Right lobe of liver (tissue), 6 donors: Measurements from ENCODE around the gene ABCA6. TPM values are rescaled to one million over a fixed set of nuclear protein-coding genes. Genes with fewer than 3 reads are reported as not detected.
"Not testable (repeated sequence)": the region's sequence is repeated elsewhere in the genome, so short reads cannot be mapped to it uniquely, and the experiment has no call there.

ENCODE experiments used
- ATAC-seq, 4 donors: fragments of 200-7000 bp; cut with Tn5 transposase; one replicate each; pipeline ENCODE4 v1.9.1; 2020; ENCODE audit warnings: mild to moderate bottlenecking in 4 of 4, moderate library complexity in 4 of 4
- DNase-seq, 3 donors: peaks; one replicate each; pipeline ENCODE4 v3.0.0-alpha.2; 2020
- H3K27ac ChIP-seq, 3 donors: fragments of 200-600 bp; one replicate each; pipeline ENCODE4 v1.8.0; 2022
- H3K27me3 ChIP-seq, 2 donors: fragments of 200-600 bp; one replicate each; pipeline ENCODE4 v1.8.0; 2022
- H3K36me3 ChIP-seq, 4 donors: fragments of 200-600 bp; sonication (generic) in 1 of 4; one replicate each; pipeline versions ENCODE4 v1.5.1 to v1.8.0; 2017 to 2022; ENCODE audit warnings: control low read depth in 1 of 4
- H3K4me1 ChIP-seq, 4 donors: fragments of 200-600 bp; sonication (generic) in 1 of 4; one replicate each; pipeline versions ENCODE4 v1.5.1 to v1.8.0; 2017 to 2022; ENCODE audit warnings: control low read depth in 1 of 4
- H3K4me3 ChIP-seq, 3 donors: fragments of 200-600 bp; one replicate each; pipeline ENCODE4 v1.8.0; 2022
- H3K9me3 ChIP-seq, 4 donors: fragments of 200-600 bp; sonication (generic) in 1 of 4; one replicate each; pipeline versions ENCODE4 v1.5.1 to v1.8.0; 2017 to 2022; ENCODE audit warnings: control low read depth in 1 of 4
- POLR2A ChIP-seq: fragments of 450-650 bp; IDR thresholded peaks from one replicate; pipeline ENCODE4 v1.6.1; 2017; ENCODE audit warnings: antibody characterized with exemption, mild to moderate bottlenecking
- WGBS: methylation state at CpG from one replicate; pipeline ENCODE4 v1.1.6; 2018; ENCODE audit warnings: low coverage, low lambda C conversion rate; ENCODE audit not compliant: insufficient coverage; ENCODE audit errors: missing lambda C conversion rate; 5-methylcytosine and 5-hydroxymethylcytosine counted together
- intact Hi-C, 2 donors: fragments of 100-400 bp; cut with DNase I; formaldehyde crosslinking; loops; one replicate each; pipeline versions ENCODE4 v1.11.2 to v1.14.1; 2022
- total RNA-seq, 6 experiments: library from RNA; depleted of rRNA in 2 of 6; stranded (reverse); fragments of >200 nt in 2 of 6; fragmentation: NEBNext Ultra II Directional in 3 of 6; extraction: Animal tissue kit (Norgen Biotek cat#: 25700) in 3 of 6; gene quantifications; one replicate each; pipeline versions ENCODE4 v1.1.0 to v1.2.4, GENCODE V29; 2016 to 2023
- TF ChIP-seq, protein P1 (sequence below), 4 donors: fragments of 200-600 bp in 3 of 4; fragments of 450-650 bp in 1 of 4; IDR thresholded peaks; one replicate each; pipeline versions ENCODE4 v1.5.1 to v1.8.0; 2016 to 2022; ENCODE audit warnings: antibody characterized with exemption in 4 of 4, mild to moderate bottlenecking in 2 of 4
- donor health status: DM: no; HTN: yes; CAD: no.
- donor health status: DM: no; HTN: no; CAD: no.
- donor health status: DM: no; HTN: no; CAD: no.
- donor health status: DM: no; HTN: yes; CAD: no.
- donor health status: DM: no; HTN: yes; CAD: no.

The ABCA6 gene
- total RNA-seq, 6 experiments from 2014 or later: 54.7 to 155 (median 86.2) TPM

DNA sequence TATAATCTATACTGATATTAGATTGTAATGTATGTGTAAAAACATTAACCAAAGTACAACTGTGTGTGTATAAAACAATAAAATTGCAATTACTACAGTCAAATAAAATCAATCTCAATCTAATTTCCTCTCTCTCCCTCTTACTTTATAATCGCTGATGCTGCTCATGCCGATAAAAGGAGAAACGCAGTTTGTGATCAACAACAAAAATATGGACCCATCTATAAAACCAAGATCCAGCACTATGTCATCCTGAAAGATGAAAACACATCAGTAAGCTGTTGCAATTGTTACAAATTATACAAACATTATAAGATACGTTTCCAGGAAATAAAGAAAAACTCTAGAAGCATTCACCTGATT lies 33.5 kb upstream of the ABCA6 start:
- DNase-seq: no peak
- H3K27me3 ChIP-seq: no peaks in the 10 kb centered on the region
- 86% methylated on average over 4 of the region's 4 CpGs for WGBS
- no peak overlapping the region for H3K4me3 ChIP-seq
- H3K9me3 ChIP-seq: no peaks in the 10 kb centered on the region
- TF ChIP-seq POLR2A: no peak
- TF ChIP-seq, protein P1, sequence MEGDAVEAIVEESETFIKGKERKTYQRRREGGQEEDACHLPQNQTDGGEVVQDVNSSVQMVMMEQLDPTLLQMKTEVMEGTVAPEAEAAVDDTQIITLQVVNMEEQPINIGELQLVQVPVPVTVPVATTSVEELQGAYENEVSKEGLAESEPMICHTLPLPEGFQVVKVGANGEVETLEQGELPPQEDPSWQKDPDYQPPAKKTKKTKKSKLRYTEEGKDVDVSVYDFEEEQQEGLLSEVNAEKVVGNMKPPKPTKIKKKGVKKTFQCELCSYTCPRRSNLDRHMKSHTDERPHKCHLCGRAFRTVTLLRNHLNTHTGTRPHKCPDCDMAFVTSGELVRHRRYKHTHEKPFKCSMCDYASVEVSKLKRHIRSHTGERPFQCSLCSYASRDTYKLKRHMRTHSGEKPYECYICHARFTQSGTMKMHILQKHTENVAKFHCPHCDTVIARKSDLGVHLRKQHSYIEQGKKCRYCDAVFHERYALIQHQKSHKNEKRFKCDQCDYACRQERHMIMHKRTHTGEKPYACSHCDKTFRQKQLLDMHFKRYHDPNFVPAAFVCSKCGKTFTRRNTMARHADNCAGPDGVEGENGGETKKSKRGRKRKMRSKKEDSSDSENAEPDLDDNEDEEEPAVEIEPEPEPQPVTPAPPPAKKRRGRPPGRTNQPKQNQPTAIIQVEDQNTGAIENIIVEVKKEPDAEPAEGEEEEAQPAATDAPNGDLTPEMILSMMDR (IDR thresholded peaks at IDR 0.05): no peak
- H3K27ac ChIP-seq: no peak overlapping the region
- intact Hi-C loops: no loop called here
- no peak for ATAC-seq
- peaks cover 0 to 2% (median 0%) of the 10 kb centered on the region in 4 donors for H3K36me3 ChIP-seq
- H3K4me1 ChIP-seq: no peaks in the 10 kb centered on the region

DNA sequence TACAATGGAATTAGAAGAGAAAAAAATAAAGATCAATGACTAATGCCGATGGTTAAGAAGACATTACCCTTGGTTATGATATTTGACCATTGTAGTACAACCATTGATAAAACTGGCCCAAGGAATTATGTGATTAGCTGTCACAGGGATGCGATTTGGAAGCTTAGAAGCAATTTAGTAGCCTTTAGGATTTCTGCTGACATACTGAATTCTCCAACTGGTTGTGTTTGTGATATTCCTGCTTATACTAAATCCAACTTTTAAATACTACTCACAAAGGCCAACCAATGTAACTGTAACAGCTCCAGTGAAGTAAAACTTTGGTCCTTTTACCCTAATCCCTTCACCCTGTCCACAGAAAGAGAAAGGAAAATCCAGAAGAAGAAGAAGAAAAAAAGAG lies 31.4 kb upstream of the ABCA6 start:
- H3K27ac ChIP-seq: no peak overlapping the region
- no peaks in the 10 kb centered on the region for H3K4me1 ChIP-seq
- H3K27me3 ChIP-seq: no peaks in the 10 kb centered on the region
- DNase-seq: no peak
- WGBS: 73% methylated on average over 2 of the region's 2 CpGs
- no peak overlapping the region for H3K4me3 ChIP-seq
- intact Hi-C loops: no loop called here
- no peak for TF ChIP-seq POLR2A
- TF ChIP-seq, protein P1 (IDR thresholded peaks at IDR 0.05): no peak
- no peaks in the 10 kb centered on the region for H3K9me3 ChIP-seq
- ATAC-seq: no peak
- H3K36me3 ChIP-seq: no peaks in the 10 kb centered on the region

DNA sequence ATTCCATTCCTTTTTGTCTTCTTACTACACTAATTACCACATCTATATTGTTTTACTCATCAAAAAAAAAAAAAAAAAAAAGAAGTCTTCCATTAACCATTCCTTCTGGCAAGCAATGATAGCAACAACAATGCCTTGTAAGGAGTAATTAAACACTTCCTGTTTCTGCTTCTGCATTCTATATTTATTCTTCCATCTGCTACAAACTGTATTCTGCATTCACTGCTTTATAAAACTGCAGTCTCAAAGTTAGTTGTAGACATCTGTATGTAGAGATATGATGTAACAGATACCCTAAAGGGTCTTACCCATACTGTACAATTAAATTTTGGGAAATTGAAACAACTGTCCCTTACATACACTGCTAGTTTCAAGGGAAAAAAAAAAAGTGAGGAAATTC lies 28.7 kb upstream of the ABCA6 start:
- TF ChIP-seq, protein P1 (IDR thresholded peaks at IDR 0.05): no peak
- TF ChIP-seq POLR2A: no peak
- Histone ChIP-seq H3K4me3 (no peak overlapping the region), H3K4me1 (no peaks in the 10 kb centered on the region), H3K9me3 (no peaks in the 10 kb centered on the region), H3K27me3 (no peaks in the 10 kb centered on the region), H3K36me3 (no peaks in the 10 kb centered on the region), H3K27ac (no peak overlapping the region)
- intact Hi-C loops: no loop called here
- DNase-seq (no peak), ATAC-seq (no peak)

DNA sequence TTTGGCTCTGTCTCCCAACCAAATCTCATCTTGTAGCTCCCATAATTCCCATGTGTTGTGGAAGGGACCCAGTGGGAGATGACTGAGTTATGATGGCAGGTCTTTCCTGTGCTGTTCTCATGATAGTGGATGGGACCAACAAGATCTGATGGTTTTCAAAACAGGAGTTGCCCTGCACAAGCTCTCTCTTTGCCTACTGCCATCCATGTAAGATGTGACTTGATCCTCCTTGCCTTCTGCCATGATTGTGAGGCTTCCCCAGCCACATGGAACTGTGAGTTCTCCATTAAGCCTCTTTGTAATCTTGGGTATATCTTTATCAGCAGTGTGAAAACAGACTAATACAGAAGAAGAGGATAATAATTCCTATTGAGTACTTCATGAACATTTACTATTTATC lies 26.9 kb upstream of the ABCA6 start:
- H3K27me3 ChIP-seq, intact Hi-C loops, H3K27ac ChIP-seq, H3K36me3 ChIP-seq, H3K4me3 ChIP-seq, ATAC-seq, H3K9me3 ChIP-seq, DNase-seq, H3K4me1 ChIP-seq: not testable (repeated sequence)

DNA sequence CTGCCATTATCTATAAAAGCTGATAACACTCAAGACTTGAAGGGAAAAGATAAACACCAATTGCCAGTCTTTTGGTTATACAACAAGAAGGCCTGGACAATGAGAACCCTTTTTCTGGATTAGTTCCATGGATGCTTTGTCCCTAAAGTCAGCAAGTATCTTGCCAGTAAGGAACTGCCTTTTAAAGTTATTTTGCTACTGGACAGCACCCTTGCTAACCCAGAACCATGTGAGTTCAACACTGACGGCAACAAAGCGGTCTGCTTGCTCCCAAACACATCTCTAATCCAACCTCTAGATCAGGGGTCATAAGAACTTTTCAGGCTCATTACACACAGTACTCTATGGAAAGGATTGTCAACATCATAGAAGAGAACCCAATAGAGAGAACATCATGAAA lies 25.3 kb upstream of the ABCA6 start:
- DNase-seq (no peak), ATAC-seq (no peak)
- H3K9me3 ChIP-seq: no peaks in the 10 kb centered on the region
- no peak overlapping the region for H3K27ac ChIP-seq
- no peaks in the 10 kb centered on the region for H3K27me3 ChIP-seq
- H3K36me3 ChIP-seq: no peaks in the 10 kb centered on the region
- H3K4me1 ChIP-seq: no peaks in the 10 kb centered on the region
- TF ChIP-seq POLR2A: no peak
- TF ChIP-seq, protein P1 (IDR thresholded peaks at IDR 0.05): no peak
- H3K4me3 ChIP-seq: no peak overlapping the region
- WGBS: 81% methylated on average over 2 of the region's 2 CpGs
- intact Hi-C loops: no loop called here
